ENCODE measurements around the gene HCN2. TPM values are rescaled to one million over a fixed set of nuclear protein-coding genes. Genes with fewer than 3 reads are reported as not detected.

The HCN2 gene
- total and polyA plus RNA-seq, 2 of the 13 experiments (the other 11 are each of a cell fraction or from before 2014, with no cell fraction given): 0.01 TPM; not detected in 1

GRCh38 chr19:591099-591958 is 1.6 kb downstream of the HCN2 start (continued):
- peak; percentile 83; the same call in 1 of the 2 replicates for TF ChIP-seq E2F2 (CRISPR knock-in tag; IDR thresholded peaks at IDR 0.05; ENCODE audit: borderline replicate concordance)
- peak; percentile 85 for TF ChIP-seq EHMT2 (IDR thresholded peaks at IDR 0.05; ENCODE audit: borderline replicate concordance, low read depth, low read length)
- peak; percentile 47; the same call in 1 of the 2 replicates for TF ChIP-seq MTERF4 (CRISPR knock-in tag; IDR thresholded peaks at IDR 0.05)
- peak; percentile 94; the same call in 1 of the 2 replicates for TF ChIP-seq ZBTB44 (CRISPR knock-in tag; IDR thresholded peaks at IDR 0.05)
- peak; percentile 41; the same call in 1 of the 2 replicates for TF ChIP-seq MYPOP (CRISPR knock-in tag; IDR thresholded peaks at IDR 0.05)
- TF ChIP-seq FOXC1 (CRISPR knock-in tag; IDR thresholded peaks at IDR 0.05; ENCODE audit: borderline replicate concordance): peak; percentile 71; the same call in 1 of the 2 replicates
- TF ChIP-seq ZNF235 (CRISPR knock-in tag; IDR thresholded peaks at IDR 0.05; ENCODE audit: borderline replicate concordance): 0 out of 2 replicates have a peak, but pooled peaks have one; percentile 28
- TF ChIP-seq ZNF790 (CRISPR knock-in tag; IDR thresholded peaks at IDR 0.05; ENCODE audit: borderline replicate concordance): peak; percentile 63; the same call in 1 of the 2 replicates
- TF ChIP-seq NFKB2 (CRISPR knock-in tag; IDR thresholded peaks at IDR 0.05; ENCODE audit: borderline replicate concordance): peak; percentile 92; the same call in 1 of the 2 replicates
- peak; percentile 69; the same call in 1 of the 2 replicates for TF ChIP-seq ZNF367 (CRISPR knock-in tag; IDR thresholded peaks at IDR 0.05; ENCODE audit: borderline replicate concordance)
- peak; percentile 84; the same call in 1 of the 2 replicates for TF ChIP-seq EZH2 (conservative IDR thresholded peaks at IDR 0.05; ENCODE audit: low read depth, low read length)
- TF ChIP-seq ZFP36L2 (CRISPR knock-in tag; IDR thresholded peaks at IDR 0.05): 0 out of 2 replicates have a peak, but pooled peaks have one; percentile 66
- TF ChIP-seq ATF7-NPFF (CRISPR knock-in tag; IDR thresholded peaks at IDR 0.05; ENCODE audit: low read depth): peak; percentile 68; the same call in 1 of the 2 replicates
- no peak for TF ChIP-seq SMARCC2 (IDR thresholded peaks at IDR 0.05)
- no peak for TF ChIP-seq YEATS4 (CRISPR knock-in tag; IDR thresholded peaks at IDR 0.05; ENCODE audit: borderline replicate concordance)
- TF ChIP-seq ZNF138 (CRISPR knock-in tag; IDR thresholded peaks at IDR 0.05; ENCODE audit: low read depth): 0 out of 2 replicates have a peak, but pooled peaks have one; percentile 55
- no peak for TF ChIP-seq RXRA (CRISPR knock-in tag; IDR thresholded peaks at IDR 0.05)
- TF ChIP-seq IRF9 (CRISPR knock-in tag; IDR thresholded peaks at IDR 0.05; ENCODE audit: borderline replicate concordance): 0 out of 2 replicates have a peak, but pooled peaks have one; percentile 34
- 0 out of 2 replicates have a peak, but pooled peaks have one; percentile 61 for TF ChIP-seq AHR (CRISPR knock-in tag; IDR thresholded peaks at IDR 0.05)
- TF ChIP-seq NFKBIZ (CRISPR knock-in tag; IDR thresholded peaks at IDR 0.05): 0 out of 2 replicates have a peak, but pooled peaks have one; percentile 60
- no peak for TF ChIP-seq ZNF776 (CRISPR knock-in tag; IDR thresholded peaks at IDR 0.05)
- peak; percentile 71; the same call in 1 of the 2 replicates for TF ChIP-seq TMF1 (CRISPR knock-in tag; IDR thresholded peaks at IDR 0.05; ENCODE audit: low read depth)

Measured in HepG2 (cell line).